Left ventricle myocardium inferior (tissue), 1 donor: ENCODE measurements around the gene VWCE. TPM values are rescaled to one million over a fixed set of nuclear protein-coding genes. Genes with fewer than 3 reads are reported as not detected.

Source experiments
- DNase-seq: peaks from one replicate; pipeline ENCODE4 v3.0.0-alpha.2; 2020
- H3K27ac ChIP-seq: fragments of 200-600 bp; replicated peaks from 2 replicates; pipeline ENCODE4 v1.8.0; 2021
- H3K27me3 ChIP-seq: fragments of 200-600 bp; 2 replicates; pipeline ENCODE4 v1.8.0; 2021; ENCODE audit warnings: low read depth
- H3K36me3 ChIP-seq: fragments of 200-600 bp; 2 replicates; pipeline ENCODE4 v1.8.0; 2021
- H3K4me1 ChIP-seq: fragments of 200-600 bp; 2 replicates; pipeline ENCODE4 v1.8.0; 2021
- H3K4me3 ChIP-seq: fragments of 200-600 bp; 2 replicates; pipeline ENCODE4 v1.8.0; 2021; ENCODE audit warnings: mild to moderate bottlenecking, moderate library complexity
- H3K9me3 ChIP-seq: fragments of 200-600 bp; replicated peaks from 2 replicates; pipeline ENCODE4 v1.8.0; 2021
- CTCF ChIP-seq: fragments of 200-600 bp; IDR thresholded peaks from 2 replicates; pipeline ENCODE4 v1.8.0; 2021; ENCODE audit warnings: antibody characterized with exemption, mild to moderate bottlenecking, borderline replicate concordance
- intact Hi-C: fragments of 100-400 bp; cut with micrococcal nuclease; formaldehyde crosslinking; loops from one replicate; pipeline ENCODE4 v1.11.0; 2022
- total RNA-seq: library from RNA; stranded (reverse); fragmentation: NEBNext Ultra II Directional; extraction: Animal tissue kit (Norgen Biotek cat#: 25700); gene quantifications from one replicate; pipeline ENCODE4 v1.2.1, GENCODE V29; 2021
- donor health status: DM: no; HTN: yes; CAD: no; lungs with severe emphysema.

The VWCE gene
- total RNA-seq, 1 donor from 2014 or later, result 0.77 TPM

- no peak for DNase-seq
- H3K4me3 ChIP-seq, result no peak overlapping the region
- intact Hi-C loops, result no loop called here
- peaks cover 47% of the 10 kb centered on the region for H3K4me1 ChIP-seq
- TF ChIP-seq CTCF, result no peak
- peak overlapping the region; percentile 53 for H3K27ac ChIP-seq
- peaks cover 42% of the 10 kb centered on the region for H3K36me3 ChIP-seq
- no peaks in the 10 kb centered on the region for H3K9me3 ChIP-seq
- no peaks in the 10 kb centered on the region for H3K27me3 ChIP-seq
Measured at GRCh38 chr11:61297746-61298145, 2.6 kb upstream of the VWCE start.

- no peak overlapping the region for H3K4me3 ChIP-seq
- DNase-seq, result no peak
- no peaks in the 10 kb centered on the region for H3K9me3 ChIP-seq
- peaks cover 47% of the 10 kb centered on the region for H3K4me1 ChIP-seq
- TF ChIP-seq CTCF, result no peak
- intact Hi-C loops, result no loop called here
- peaks cover 38% of the 10 kb centered on the region for H3K36me3 ChIP-seq
- no peaks in the 10 kb centered on the region for H3K27me3 ChIP-seq
- peak overlapping the region; percentile 53 for H3K27ac ChIP-seq
Measured at GRCh38 chr11:61297341-61297740, 2.2 kb upstream of the VWCE start.

- peak overlapping the region; percentile 50 for H3K27ac ChIP-seq
Measured at GRCh38 chr11:61295596-61295926, 445 bp upstream of the VWCE start.

GRCh38 chr11:61293867-61294716, 1.0 kb downstream of the VWCE start:
- H3K4me1 ChIP-seq, result peaks cover 47% of the 10 kb centered on the region
- peak; percentile 58 for DNase-seq

More at GRCh38 chr11:61295596-61295926, 445 bp upstream of the VWCE start:
- no peaks in the 10 kb centered on the region for H3K9me3 ChIP-seq
- peaks cover 20% of the 10 kb centered on the region for H3K36me3 ChIP-seq
- no peak for TF ChIP-seq CTCF
- no peak for DNase-seq
- intact Hi-C loops, result no loop called here
- H3K4me3 ChIP-seq, result peak overlapping the region; percentile 80
- H3K27me3 ChIP-seq, result no peaks in the 10 kb centered on the region
- peaks cover 47% of the 10 kb centered on the region for H3K4me1 ChIP-seq

GRCh38 chr11:61292356-61292755, 2.8 kb downstream of the VWCE start:
- intact Hi-C loops, result no loop called here

More at GRCh38 chr11:61293867-61294716, 1.0 kb downstream of the VWCE start:
- Histone ChIP-seq H3K27ac (peak overlapping the region; percentile 50), H3K4me3 (peak overlapping the region; percentile 80), H3K27me3 (no peaks in the 10 kb centered on the region), H3K36me3 (peaks cover 6% of the 10 kb centered on the region), H3K9me3 (no peaks in the 10 kb centered on the region)
- no peak for TF ChIP-seq CTCF
- intact Hi-C loops, result no loop called here

More at GRCh38 chr11:61292356-61292755, 2.8 kb downstream of the VWCE start:
- Histone ChIP-seq H3K36me3 (no peaks in the 10 kb centered on the region), H3K9me3 (no peaks in the 10 kb centered on the region), H3K27me3 (no peaks in the 10 kb centered on the region), H3K4me3 (no peak overlapping the region), H3K27ac (no peak overlapping the region), H3K4me1 (peaks cover 32% of the 10 kb centered on the region)
- no peak for TF ChIP-seq CTCF
- DNase-seq, result no peak
